HL-60 (cell line): ENCODE data around the gene AKT3.
"Not testable (repeated sequence)": the region's sequence is repeated elsewhere in the genome, so short reads cannot be mapped to it uniquely, and the experiment has no call there.

Experiments used
- DNase-seq, 2 experiments: peaks; one replicate each; pipeline ENCODE4 v3.0.0-alpha.2; 2010 to 2020; ENCODE audit warnings: low read depth in 1 of 2, low spot score in 1 of 2
- H3K27ac ChIP-seq: fragments of 250-450 bp; sonication (Bioruptor Pico); replicated peaks from 2 replicates; pipeline ENCODE4 v1.5.1; 2020; ENCODE audit warnings: mild to moderate bottlenecking, moderate library complexity
- H3K27me3 ChIP-seq: fragments of 250-450 bp; sonication (Bioruptor Pico); 2 replicates; pipeline ENCODE4 v1.5.1; 2021; ENCODE audit warnings: mild to moderate bottlenecking, moderate library complexity; ENCODE audit not compliant: insufficient read depth, poor library complexity, severe bottlenecking
- H3K4me3 ChIP-seq: replicated peaks from 2 replicates; pipeline ENCODE4 v1.5.1; 2011; ENCODE audit warnings: mild to moderate bottlenecking, control low read depth, low read length; ENCODE audit not compliant: insufficient read depth
- GABPA ChIP-seq: IDR thresholded peaks from 2 replicates; pipeline ENCODE4 v1.6.1; 2012; ENCODE audit warnings: low read depth
- POLR2AphosphoS5 ChIP-seq: IDR thresholded peaks from 2 replicates; pipeline ENCODE4 v1.6.1; 2012; ENCODE audit warnings: low read depth
- SPI1 ChIP-seq: IDR thresholded peaks from 2 replicates; pipeline ENCODE4 v1.6.1; 2012; ENCODE audit warnings: low read depth, mild to moderate bottlenecking, borderline replicate concordance
- TF ChIP-seq, protein P1 (sequence below): IDR thresholded peaks from 2 replicates; pipeline ENCODE4 v1.6.1; 2012; ENCODE audit warnings: low read depth; ENCODE audit not compliant: insufficient replicate concordance
- TF ChIP-seq, protein P2 (sequence below): IDR thresholded peaks from one replicate; pipeline ENCODE4 v1.5.1; 2011; ENCODE audit warnings: low read length, control low read depth, inconsistent platforms; ENCODE audit not compliant: insufficient read depth

Gene AKT3

DNA sequence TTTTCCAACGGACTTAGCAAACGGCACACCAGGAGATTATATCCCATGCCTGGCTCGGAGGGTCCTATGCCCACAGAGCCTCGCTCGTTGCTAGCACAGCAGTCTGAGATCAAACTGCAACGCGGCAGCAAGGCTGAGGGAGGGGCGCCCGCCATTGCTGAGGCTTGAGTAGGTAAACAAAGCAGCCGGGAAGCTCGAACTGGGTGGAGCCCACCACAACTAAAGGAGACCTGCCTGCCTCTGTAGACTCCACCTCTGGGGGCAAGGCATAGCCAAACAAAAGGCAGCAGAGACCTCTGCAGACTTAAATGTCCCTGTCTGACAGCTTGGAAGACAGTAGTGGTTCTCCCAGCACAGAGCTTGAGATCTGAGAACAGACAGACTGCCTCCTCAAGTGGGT, 42.7 kb downstream of the AKT3 start:
- H3K27me3 ChIP-seq, DNase-seq, H3K27ac ChIP-seq, H3K4me3 ChIP-seq: not testable (repeated sequence)

DNA sequence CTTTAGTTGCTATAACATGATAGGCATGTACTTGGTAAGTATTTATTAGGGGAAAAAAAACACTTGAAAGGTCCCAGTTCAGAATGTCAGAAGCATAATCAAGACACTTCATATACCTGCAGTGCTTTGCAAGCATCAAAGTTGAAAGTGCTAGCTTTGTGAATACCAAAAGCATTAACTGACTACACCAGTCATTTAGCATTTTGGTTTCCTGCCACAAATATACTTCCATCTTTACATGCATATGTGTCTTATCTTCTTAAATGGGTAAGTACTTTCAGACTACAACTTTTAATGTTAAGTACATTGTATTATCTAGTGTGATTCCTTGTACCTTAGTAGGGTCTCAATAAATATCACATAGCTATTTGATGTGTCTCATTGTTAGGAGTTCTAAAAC, 43.7 kb downstream of the AKT3 start:
- no peak for TF ChIP-seq GABPA
- TF ChIP-seq, protein P1, sequence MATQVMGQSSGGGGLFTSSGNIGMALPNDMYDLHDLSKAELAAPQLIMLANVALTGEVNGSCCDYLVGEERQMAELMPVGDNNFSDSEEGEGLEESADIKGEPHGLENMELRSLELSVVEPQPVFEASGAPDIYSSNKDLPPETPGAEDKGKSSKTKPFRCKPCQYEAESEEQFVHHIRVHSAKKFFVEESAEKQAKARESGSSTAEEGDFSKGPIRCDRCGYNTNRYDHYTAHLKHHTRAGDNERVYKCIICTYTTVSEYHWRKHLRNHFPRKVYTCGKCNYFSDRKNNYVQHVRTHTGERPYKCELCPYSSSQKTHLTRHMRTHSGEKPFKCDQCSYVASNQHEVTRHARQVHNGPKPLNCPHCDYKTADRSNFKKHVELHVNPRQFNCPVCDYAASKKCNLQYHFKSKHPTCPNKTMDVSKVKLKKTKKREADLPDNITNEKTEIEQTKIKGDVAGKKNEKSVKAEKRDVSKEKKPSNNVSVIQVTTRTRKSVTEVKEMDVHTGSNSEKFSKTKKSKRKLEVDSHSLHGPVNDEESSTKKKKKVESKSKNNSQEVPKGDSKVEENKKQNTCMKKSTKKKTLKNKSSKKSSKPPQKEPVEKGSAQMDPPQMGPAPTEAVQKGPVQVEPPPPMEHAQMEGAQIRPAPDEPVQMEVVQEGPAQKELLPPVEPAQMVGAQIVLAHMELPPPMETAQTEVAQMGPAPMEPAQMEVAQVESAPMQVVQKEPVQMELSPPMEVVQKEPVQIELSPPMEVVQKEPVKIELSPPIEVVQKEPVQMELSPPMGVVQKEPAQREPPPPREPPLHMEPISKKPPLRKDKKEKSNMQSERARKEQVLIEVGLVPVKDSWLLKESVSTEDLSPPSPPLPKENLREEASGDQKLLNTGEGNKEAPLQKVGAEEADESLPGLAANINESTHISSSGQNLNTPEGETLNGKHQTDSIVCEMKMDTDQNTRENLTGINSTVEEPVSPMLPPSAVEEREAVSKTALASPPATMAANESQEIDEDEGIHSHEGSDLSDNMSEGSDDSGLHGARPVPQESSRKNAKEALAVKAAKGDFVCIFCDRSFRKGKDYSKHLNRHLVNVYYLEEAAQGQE, result no peak
- TF ChIP-seq, protein P2, sequence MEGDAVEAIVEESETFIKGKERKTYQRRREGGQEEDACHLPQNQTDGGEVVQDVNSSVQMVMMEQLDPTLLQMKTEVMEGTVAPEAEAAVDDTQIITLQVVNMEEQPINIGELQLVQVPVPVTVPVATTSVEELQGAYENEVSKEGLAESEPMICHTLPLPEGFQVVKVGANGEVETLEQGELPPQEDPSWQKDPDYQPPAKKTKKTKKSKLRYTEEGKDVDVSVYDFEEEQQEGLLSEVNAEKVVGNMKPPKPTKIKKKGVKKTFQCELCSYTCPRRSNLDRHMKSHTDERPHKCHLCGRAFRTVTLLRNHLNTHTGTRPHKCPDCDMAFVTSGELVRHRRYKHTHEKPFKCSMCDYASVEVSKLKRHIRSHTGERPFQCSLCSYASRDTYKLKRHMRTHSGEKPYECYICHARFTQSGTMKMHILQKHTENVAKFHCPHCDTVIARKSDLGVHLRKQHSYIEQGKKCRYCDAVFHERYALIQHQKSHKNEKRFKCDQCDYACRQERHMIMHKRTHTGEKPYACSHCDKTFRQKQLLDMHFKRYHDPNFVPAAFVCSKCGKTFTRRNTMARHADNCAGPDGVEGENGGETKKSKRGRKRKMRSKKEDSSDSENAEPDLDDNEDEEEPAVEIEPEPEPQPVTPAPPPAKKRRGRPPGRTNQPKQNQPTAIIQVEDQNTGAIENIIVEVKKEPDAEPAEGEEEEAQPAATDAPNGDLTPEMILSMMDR, result no peak
- TF ChIP-seq POLR2AphosphoS5, result no peak
- TF ChIP-seq SPI1, result no peak
- H3K27ac ChIP-seq, result no peak overlapping the region
- H3K27me3 ChIP-seq, result no peaks in the 10 kb centered on the region
- no peak for DNase-seq
- H3K4me3 ChIP-seq, result no peak overlapping the region

DNA sequence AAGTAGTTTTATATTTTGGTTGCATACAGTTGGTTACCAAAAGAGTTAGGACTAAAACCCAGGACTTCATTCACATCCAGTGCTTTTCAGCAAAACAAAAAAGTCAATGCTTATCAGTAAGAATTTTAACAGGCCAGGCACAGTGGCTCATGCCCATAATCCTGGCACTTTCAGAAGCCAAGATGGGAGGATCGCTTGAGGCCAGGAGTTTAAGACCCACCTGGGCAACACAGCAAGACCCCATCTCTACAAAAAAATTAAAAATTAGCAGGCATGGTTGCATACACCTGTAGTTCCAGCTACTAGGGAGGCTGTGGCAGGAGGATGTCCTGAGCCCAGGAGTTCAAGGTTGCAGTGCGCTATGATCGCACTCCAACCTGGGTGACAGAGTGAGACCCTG, 47.3 kb downstream of the AKT3 start:
- no peak for DNase-seq
- H3K27ac ChIP-seq, result no peak overlapping the region
- no peaks in the 10 kb centered on the region for H3K27me3 ChIP-seq
- TF ChIP-seq POLR2AphosphoS5 (no peak), SPI1 (no peak), GABPA (no peak)
- TF ChIP-seq, protein P1, result no peak
- TF ChIP-seq, protein P2, result no peak
- no peak overlapping the region for H3K4me3 ChIP-seq

DNA sequence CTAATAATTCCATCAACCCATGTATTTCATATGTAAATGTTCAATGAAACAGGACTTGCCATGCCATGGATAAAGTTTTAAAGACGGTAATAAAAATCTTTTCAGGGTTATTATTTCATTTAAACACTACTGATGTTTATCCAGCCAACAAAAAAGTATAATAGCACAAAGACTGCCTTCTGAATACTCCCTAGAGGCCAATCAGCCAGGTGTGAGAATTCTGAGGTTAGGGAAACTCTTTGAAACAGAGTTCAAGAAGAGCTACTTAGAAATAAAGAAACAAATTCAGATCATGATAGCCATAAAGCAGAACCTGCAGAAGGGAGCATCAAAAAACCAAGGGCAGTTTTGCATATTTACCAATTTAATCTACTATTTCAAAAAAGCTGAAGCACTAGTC, 48.7 kb downstream of the AKT3 start:
- Histone ChIP-seq H3K4me3 (no peak overlapping the region), H3K27ac (no peak overlapping the region), H3K27me3 (no peaks in the 10 kb centered on the region)
- DNase-seq, result no peak
- no peak for TF ChIP-seq SPI1
- TF ChIP-seq, protein P1, result no peak
- TF ChIP-seq, protein P2, result no peak
- no peak for TF ChIP-seq GABPA
